HepG2 (cell line): ENCODE data around the gene TCAP. TPM values are rescaled to one million over a fixed set of nuclear protein-coding genes. Genes with fewer than 3 reads are reported as not detected.

Experiments used
- DR1 ChIP-seq: sonication (generic); formaldehyde crosslinking; IDR thresholded peaks from 2 replicates; pipeline ENCODE4 v1.8.0; 2021; ENCODE audit warnings: mild to moderate bottlenecking, missing genetic modification reagents, inconsistent platforms
- ERF ChIP-seq: IDR thresholded peaks from 2 replicates; pipeline ENCODE4 v1.6.1; 2018; ENCODE audit warnings: missing biosample characterization, missing genetic modification reagents
- FOXA3 ChIP-seq: IDR thresholded peaks from 2 replicates; pipeline ENCODE4 v1.6.1; 2016; ENCODE audit warnings: missing genetic modification reagents, missing compliant biosample characterization
- KAT8 ChIP-seq: IDR thresholded peaks from 2 replicates; pipeline ENCODE4 v1.6.1; 2016; ENCODE audit warnings: missing genetic modification reagents, missing compliant biosample characterization
- NCOA2 ChIP-seq: sonication (generic); formaldehyde crosslinking; IDR thresholded peaks from 2 replicates; pipeline ENCODE4 v1.8.0; 2022; ENCODE audit warnings: inconsistent platforms
- TOPORS ChIP-seq: sonication (generic); formaldehyde crosslinking; IDR thresholded peaks from 2 replicates; pipeline ENCODE4 v1.8.0; 2023; ENCODE audit warnings: mild to moderate bottlenecking, missing genetic modification reagents
- ZBTB7A ChIP-seq: sonication (generic); formaldehyde crosslinking; IDR thresholded peaks from 2 replicates; pipeline ENCODE4 v1.8.0; 2022; ENCODE audit warnings: mild to moderate bottlenecking, missing genetic modification reagents
- ZFP62 ChIP-seq: sonication (generic); formaldehyde crosslinking; IDR thresholded peaks from 2 replicates; pipeline ENCODE4 v1.4.0; 2020; ENCODE audit warnings: missing genetic modification reagents
- ZNF17 ChIP-seq: sonication (generic); formaldehyde crosslinking; IDR thresholded peaks from 2 replicates; pipeline ENCODE4 v1.5.0; 2020; ENCODE audit warnings: mild to moderate bottlenecking, missing genetic modification reagents
- ZNF260 ChIP-seq: sonication (generic); formaldehyde crosslinking; IDR thresholded peaks from 2 replicates; pipeline ENCODE4 v1.4.0; 2020; ENCODE audit warnings: missing genetic modification reagents, low read depth, mild to moderate bottlenecking, borderline replicate concordance
- ZNF329 ChIP-seq: sonication (generic); formaldehyde crosslinking; IDR thresholded peaks from 2 replicates; pipeline ENCODE4 v1.9.0; 2021; ENCODE audit warnings: low read depth, mild to moderate bottlenecking, missing genetic modification reagents
- ZNF570 ChIP-seq: sonication (generic); formaldehyde crosslinking; IDR thresholded peaks from 2 replicates; pipeline ENCODE4 v1.4.0; 2020; ENCODE audit warnings: mild to moderate bottlenecking, missing genetic modification reagents, borderline replicate concordance
- ZNF629 ChIP-seq: sonication (generic); formaldehyde crosslinking; conservative IDR thresholded peaks from 2 replicates; pipeline ENCODE4 v1.5.0; 2020; ENCODE audit warnings: missing genetic modification reagents
- polyA plus RNA-seq, 8 experiments: library from polyadenylated mRNA; depleted of rRNA in 3 of 8; stranded (reverse) in 7 of 8; unstranded in 1 of 8; fragments of >200 nt; fragmentation: Illumina TruSeq in 4 of 8; extraction: Trizol in 4 of 8; gene quantifications; 2 replicates each; pipeline versions ENCODE4 v1.2.1 to v1.2.3, GENCODE V29; 2011 to 2016; ENCODE audit warnings: low read depth in 4 of 8, missing spikeins in 1 of 8, mixed read lengths in 1 of 8; ENCODE audit not compliant: insufficient read depth in 1 of 8
- total RNA-seq, 5 experiments: library from RNA; depleted of rRNA; stranded (reverse); fragments of >200 nt; fragmentation: Illumina TruSeq; extraction: Trizol; gene quantifications; 2 replicates each; pipeline ENCODE4 v1.2.3, GENCODE V29; 2016; ENCODE audit warnings: low read depth in 1 of 5
- TF ChIP-seq, protein P1 (sequence below): sonication (generic); formaldehyde crosslinking; IDR thresholded peaks from 2 replicates; pipeline ENCODE4 v1.4.0; 2020; ENCODE audit warnings: missing genetic modification reagents, mild to moderate bottlenecking, borderline replicate concordance
- TF ChIP-seq, protein P2 (sequence below): sonication (generic); formaldehyde crosslinking; IDR thresholded peaks from 2 replicates; pipeline ENCODE4 v1.5.0; 2020; ENCODE audit warnings: mild to moderate bottlenecking, missing genetic modification reagents, borderline replicate concordance
- TF ChIP-seq, protein P3 (sequence below): IDR thresholded peaks from 2 replicates; pipeline ENCODE4 v1.6.1; 2012; ENCODE audit warnings: inconsistent platforms
- TF ChIP-seq, protein P4 (sequence below): sonication (generic); formaldehyde crosslinking; IDR thresholded peaks from 2 replicates; pipeline ENCODE4 v1.5.0; 2020; ENCODE audit warnings: missing genetic modification reagents, mild to moderate bottlenecking, borderline replicate concordance

TCAP gene
- total and polyA plus RNA-seq, 2 of the 13 experiments (the other 11 are each of a cell fraction or from before 2014, with no cell fraction given), result 0.24 to 0.65 TPM

DNA sequence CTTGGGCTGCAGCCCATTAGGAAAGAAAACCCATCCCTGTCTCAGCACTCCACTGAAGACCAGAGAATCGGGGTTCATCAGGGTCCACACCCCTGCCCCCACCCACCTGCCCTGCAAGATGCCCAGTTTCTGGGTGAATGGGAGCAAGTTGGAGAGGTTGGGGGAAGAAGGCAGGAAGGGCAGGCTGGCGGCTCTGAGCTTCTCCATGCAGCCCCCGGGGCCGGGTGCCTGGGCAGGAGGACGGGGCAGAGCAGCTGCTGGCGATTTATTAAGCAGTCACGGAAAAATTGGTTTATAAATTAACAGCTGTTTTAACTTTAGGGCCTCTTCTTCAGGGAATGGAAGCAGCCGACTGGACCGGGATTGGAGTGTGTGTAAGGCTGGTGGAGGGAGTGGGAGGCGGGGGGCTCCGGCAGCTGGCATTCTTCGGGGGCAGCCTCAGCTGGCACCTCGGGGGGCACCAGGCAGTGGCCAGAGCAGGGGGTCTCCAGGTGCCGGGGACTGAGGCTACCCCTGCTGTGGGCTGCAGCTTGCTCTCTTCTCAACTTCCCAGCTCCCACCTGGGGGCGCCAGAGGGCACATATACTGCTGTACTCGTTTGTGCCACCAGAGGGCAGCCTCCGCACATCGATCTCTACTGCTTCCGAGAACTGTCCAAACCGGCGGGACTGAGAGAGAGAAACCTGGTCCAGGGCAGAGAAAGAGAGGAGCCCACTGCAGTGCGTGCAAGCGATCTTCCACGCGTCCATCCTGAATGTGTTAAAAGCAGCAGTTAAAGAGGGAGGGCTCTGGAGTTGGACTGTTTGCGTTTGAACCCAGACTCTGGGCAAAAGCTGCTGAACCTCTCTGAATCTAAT is 43.4 kb upstream of the TCAP start (continued):
- TF ChIP-seq ZNF570 (CRISPR knock-in tag), result no peak
- no peak for TF ChIP-seq ZNF17 (CRISPR knock-in tag)
- 0 out of 2 replicates have a peak, but pooled peaks have one; percentile 56 for TF ChIP-seq NCOA2 (CRISPR knock-in tag)
- no peak for TF ChIP-seq TOPORS (CRISPR knock-in tag)
- TF ChIP-seq, protein P1, sequence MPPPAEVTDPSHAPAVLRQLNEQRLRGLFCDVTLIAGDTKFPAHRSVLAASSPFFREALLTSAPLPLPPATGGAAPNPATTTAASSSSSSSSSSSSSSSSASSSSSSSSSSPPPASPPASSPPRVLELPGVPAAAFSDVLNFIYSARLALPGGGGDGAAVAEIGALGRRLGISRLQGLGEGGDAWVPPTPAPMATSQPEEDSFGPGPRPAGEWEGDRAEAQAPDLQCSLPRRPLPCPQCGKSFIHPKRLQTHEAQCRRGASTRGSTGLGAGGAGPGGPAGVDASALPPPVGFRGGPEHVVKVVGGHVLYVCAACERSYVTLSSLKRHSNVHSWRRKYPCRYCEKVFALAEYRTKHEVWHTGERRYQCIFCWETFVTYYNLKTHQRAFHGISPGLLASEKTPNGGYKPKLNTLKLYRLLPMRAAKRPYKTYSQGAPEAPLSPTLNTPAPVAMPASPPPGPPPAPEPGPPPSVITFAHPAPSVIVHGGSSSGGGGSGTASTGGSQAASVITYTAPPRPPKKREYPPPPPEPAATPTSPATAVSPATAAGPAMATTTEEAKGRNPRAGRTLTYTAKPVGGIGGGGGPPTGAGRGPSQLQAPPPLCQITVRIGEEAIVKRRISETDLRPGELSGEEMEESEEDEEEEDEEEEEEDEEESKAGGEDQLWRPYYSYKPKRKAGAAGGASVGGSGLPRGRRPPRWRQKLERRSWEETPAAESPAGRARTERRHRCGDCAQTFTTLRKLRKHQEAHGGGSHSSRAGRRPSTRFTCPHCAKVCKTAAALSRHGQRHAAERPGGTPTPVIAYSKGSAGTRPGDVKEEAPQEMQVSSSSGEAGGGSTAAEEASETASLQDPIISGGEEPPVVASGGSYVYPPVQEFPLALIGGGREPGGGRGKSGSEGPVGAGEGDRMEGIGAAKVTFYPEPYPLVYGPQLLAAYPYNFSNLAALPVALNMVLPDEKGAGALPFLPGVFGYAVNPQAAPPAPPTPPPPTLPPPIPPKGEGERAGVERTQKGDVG, result 0 out of 2 replicates have a peak, but pooled peaks have one; percentile 47
- TF ChIP-seq ZFP62 (CRISPR knock-in tag), result no peak
- peak; percentile 92 for TF ChIP-seq ERF (CRISPR knock-in tag)
- TF ChIP-seq ZNF329 (CRISPR knock-in tag), result no peak
- peak; percentile 51 for TF ChIP-seq FOXA3 (CRISPR knock-in tag)
- TF ChIP-seq, protein P2, sequence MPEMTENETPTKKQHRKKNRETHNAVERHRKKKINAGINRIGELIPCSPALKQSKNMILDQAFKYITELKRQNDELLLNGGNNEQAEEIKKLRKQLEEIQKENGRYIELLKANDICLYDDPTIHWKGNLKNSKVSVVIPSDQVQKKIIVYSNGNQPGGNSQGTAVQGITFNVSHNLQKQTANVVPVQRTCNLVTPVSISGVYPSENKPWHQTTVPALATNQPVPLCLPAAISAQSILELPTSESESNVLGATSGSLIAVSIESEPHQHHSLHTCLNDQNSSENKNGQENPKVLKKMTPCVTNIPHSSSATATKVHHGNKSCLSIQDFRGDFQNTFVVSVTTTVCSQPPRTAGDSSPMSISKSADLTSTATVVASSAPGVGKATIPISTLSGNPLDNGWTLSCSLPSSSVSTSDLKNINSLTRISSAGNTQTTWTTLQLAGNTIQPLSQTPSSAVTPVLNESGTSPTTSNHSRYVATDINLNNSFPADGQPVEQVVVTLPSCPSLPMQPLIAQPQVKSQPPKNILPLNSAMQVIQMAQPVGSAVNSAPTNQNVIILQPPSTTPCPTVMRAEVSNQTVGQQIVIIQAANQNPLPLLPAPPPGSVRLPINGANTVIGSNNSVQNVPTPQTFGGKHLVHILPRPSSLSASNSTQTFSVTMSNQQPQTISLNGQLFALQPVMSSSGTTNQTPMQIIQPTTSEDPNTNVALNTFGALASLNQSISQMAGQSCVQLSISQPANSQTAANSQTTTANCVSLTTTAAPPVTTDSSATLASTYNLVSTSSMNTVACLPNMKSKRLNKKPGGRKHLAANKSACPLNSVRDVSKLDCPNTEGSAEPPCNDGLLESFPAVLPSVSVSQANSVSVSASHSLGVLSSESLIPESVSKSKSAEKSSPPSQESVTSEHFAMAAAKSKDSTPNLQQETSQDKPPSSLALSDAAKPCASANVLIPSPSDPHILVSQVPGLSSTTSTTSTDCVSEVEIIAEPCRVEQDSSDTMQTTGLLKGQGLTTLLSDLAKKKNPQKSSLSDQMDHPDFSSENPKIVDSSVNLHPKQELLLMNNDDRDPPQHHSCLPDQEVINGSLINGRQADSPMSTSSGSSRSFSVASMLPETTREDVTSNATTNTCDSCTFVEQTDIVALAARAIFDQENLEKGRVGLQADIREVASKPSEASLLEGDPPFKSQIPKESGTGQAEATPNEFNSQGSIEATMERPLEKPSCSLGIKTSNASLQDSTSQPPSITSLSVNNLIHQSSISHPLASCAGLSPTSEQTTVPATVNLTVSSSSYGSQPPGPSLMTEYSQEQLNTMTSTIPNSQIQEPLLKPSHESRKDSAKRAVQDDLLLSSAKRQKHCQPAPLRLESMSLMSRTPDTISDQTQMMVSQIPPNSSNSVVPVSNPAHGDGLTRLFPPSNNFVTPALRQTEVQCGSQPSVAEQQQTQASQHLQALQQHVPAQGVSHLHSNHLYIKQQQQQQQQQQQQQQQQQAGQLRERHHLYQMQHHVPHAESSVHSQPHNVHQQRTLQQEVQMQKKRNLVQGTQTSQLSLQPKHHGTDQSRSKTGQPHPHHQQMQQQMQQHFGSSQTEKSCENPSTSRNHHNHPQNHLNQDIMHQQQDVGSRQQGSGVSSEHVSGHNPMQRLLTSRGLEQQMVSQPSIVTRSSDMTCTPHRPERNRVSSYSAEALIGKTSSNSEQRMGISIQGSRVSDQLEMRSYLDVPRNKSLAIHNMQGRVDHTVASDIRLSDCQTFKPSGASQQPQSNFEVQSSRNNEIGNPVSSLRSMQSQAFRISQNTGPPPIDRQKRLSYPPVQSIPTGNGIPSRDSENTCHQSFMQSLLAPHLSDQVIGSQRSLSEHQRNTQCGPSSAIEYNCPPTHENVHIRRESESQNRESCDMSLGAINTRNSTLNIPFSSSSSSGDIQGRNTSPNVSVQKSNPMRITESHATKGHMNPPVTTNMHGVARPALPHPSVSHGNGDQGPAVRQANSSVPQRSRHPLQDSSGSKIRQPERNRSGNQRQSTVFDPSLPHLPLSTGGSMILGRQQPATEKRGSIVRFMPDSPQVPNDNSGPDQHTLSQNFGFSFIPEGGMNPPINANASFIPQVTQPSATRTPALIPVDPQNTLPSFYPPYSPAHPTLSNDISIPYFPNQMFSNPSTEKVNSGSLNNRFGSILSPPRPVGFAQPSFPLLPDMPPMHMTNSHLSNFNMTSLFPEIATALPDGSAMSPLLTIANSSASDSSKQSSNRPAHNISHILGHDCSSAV (CRISPR knock-in tag), result no peak
- TF ChIP-seq DR1 (CRISPR knock-in tag), result no peak
- TF ChIP-seq ZNF629 (CRISPR knock-in tag), result no peak
- no peak for TF ChIP-seq ZNF260
- peak; percentile 67; the same call in 1 of the 2 replicates for TF ChIP-seq KAT8
- TF ChIP-seq, protein P3, sequence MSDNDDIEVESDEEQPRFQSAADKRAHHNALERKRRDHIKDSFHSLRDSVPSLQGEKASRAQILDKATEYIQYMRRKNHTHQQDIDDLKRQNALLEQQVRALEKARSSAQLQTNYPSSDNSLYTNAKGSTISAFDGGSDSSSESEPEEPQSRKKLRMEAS, result peak; percentile 69
- TF ChIP-seq ZBTB7A, result peak; percentile 55; the same call in 1 of the 2 replicates
- TF ChIP-seq, protein P4, sequence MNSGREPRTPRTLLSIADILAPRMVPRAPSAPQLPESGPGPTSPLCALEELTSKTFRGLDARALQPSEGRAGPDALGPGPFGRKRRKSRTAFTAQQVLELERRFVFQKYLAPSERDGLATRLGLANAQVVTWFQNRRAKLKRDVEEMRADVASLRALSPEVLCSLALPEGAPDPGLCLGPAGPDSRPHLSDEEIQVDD (CRISPR knock-in tag), result no peak
